Activated CD8-positive, alpha-beta memory T cell treated with anti-CD3 and anti-CD28 coated beads, Interleukin-2, amount 50 U/mL, for 1 hour (primary cell): ENCODE measurements around the gene CCDC191.

ENCODE experiments used
- DNase-seq: peaks from one replicate; pipeline ENCODE4 v3.0.0-alpha.2; 2020; ENCODE audit errors: extremely low read depth

CCDC191 gene, protein sequence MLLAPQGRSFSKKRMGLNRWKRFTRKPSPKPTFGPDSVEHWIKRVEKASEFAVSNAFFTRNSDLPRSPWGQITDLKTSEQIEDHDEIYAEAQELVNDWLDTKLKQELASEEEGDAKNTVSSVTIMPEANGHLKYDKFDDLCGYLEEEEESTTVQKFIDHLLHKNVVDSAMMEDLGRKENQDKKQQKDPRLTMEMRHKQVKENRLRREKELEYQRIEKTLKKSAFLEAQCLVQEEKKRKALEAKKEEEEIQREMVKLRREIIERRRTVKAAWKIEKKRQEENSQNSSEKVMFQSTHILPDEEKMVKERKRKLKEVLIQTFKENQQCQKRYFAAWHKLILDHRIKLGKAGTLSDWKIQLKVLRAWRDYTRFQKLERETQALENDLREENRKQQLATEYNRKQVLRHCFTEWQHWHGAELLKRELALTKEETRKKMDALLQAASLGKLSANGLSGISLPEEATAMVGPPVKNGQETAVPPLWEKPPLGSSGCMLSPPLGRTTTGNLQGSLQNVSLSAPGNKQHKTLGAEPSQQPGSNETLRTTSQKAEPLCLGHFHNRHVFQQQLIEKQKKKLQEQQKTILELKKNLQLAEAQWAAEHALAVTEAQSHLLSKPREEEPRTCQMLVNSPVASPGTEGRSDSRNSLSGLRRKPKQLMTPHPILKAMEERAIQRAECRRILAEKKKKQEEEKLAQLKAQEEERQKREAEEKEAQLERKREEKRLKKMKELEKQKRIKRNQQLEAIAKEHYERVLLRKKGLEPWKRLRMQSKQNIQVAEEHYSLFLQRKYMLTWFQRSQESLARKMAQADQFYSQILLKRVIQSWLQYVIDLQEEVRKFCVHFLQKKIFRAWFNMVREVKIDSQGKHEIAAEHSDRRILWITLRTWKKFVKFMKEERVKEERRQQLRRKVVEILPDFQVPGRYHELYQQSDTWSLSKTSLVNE

DNA sequence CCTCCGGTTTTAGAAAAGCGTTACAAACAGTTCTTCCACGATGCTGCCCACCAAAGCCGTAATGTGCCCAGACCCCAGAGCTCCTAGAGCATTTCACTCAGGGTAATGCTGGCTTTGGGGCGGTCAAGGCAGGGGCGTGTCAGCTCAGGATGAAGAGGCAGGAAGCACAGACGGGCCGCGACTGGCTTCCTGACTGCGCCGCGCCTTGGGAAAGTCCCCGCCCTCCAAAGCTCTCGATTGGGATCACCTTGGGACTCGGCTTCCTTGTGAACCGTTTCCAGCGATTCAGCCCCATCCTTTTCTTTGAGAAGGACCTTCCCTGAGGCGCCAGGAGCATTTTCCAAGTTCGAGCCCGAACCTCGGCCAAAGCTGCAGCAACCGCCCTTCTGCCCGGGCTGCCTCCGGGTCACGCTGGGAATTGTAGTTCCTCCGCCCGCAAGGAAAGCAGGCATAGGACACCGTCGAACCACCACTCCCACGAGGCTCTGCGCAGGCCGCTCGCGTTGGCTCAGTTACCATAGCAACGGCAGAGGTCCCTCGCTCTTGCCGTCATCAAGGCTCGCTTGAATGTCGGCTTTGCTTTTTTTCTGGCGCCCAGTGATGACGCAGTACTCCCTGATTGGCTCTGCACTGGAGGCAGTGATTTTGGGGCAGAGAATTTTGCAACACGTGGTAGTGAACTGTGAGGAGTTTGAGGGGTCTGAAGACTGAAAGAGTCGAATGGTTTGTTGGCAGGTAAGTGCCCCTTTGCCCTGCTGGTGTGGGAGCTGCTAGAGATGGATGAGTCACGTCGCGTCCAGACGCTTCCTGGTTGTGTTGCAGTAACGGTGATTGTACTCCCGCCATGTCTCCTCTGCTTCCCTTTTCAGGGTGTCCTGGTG is at the start of gene CCDC191, which contains the start of gene QTRT2:
Gene CCDC191 (minus strand): TSS at position 397 of the 881 bp plus-strand sequence. CDS start 60 bp downstream, at position 337.
Gene QTRT2 (plus strand): TSS at position 608 of the 881 bp plus-strand sequence. CDS start 8,521 bp downstream, outside the sequence.
- DNase-seq: peak; percentile 97

DNA sequence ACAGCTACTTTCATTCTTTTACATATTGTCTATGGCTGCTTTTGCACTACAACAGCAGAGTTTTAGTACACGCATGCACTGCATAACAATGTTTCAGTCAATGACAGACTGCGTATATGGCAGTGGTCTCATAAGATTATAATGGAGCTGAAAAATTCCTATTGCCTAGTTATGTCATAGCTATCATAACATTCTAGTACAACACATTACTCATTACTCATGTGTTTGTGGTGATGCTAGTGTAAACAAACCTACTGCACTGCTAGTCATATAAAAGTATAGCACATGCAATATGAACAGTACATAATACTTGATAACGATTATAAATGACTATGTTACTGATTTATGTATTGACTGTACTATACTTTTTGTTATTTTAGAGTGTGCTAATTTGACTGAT is 48.1 kb upstream of the CCDC191 start:
- DNase-seq: no peak

DNA sequence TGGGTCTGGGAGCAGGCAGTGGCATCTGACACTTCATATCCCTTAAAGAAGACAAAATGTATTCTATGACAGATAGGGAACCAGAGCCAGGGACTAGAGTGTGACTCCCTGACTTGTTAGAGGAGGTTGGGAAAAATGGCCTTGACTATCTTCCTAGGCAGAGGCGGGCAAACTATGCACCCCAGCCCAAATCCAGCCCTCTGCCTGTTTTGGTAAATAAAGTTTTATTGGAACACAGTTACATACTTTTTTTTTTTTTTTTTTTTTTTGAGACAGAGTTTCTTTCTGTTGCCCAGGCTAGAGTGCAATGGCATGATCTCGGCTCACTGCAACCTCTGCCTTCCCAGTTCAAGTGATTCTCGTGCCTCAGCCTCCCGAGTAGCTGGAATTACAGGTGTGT is 47.5 kb upstream of the CCDC191 start:
- DNase-seq: no peak

DNA sequence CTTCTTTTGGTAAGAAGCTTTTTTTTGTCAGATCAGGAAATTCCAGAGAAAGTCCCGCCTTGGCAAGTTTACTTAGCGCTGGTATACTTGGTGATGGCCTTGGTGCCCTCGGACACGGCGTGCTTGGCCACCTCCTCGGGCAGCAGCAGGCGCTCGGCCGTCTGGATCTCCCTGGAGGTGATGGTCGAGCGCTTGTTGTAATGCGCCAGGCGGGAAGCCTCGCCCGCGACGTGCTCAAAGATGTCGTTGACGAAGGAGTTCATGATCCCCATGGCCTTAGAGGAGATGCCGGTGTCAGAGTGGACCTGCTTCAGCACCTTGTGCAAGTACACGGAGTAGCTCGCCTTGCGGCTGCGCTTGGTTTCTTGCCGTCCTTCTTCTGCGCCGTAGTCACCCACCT is 46.9 kb upstream of the CCDC191 start:
- DNase-seq: no peak

DNA sequence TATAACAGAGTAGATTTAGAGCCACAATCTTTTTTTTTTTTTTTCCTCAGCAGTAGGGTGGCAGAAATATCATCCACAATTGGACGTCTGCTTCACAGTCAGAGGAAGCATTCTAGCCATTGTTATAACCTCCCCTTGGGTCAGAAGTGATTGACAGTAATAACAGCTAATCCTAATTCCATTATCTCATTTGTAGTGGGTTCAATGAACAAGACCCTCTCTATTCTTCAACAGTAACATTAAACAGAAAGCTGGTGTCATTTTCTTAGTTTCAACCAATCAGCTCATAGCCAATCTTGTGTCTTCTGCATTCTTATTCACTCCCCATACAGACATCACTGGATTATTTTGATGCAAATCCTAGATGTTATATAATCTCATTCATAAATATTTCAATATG is 44.8 kb upstream of the CCDC191 start:
- DNase-seq: no peak

DNA sequence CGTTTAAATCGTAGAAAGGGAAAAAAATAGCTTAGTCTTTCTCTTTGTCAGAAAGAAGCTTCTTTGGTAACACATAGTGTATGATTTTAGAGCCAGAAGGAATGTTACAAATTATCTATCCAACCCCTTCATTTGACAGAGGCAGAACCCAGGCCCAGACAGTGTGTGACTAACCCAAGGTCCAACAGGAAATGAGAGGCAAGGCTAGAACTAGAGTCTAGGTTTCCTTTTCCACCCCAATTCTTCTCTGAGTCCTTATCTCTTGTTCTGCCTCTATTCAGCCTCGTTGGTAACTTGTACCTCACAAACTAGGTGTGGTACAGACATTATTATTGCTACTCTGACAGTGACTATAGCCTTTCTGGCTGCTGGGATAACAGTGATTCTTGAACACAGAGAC is 39.5 kb upstream of the CCDC191 start:
- no peak for DNase-seq

DNA sequence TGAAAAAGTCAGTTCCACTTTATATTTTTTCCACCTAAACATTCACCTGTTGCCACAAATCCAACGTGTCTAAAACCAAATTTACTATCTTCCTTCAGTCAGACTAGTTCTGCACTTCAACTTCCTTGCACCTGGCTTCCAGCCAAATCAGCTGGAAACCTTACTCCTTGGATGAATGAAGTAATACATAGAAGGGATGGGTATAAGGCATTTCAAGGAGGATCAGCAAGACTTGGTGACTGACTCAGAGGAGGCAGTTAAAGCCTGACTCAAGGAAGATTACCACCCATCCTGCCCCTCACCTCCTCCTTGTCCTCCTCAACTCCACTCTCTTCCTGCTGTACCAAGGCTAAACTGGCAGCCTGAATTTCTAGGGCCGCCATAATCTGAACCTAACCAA is 37.3 kb upstream of the CCDC191 start:
- no peak for DNase-seq

DNA sequence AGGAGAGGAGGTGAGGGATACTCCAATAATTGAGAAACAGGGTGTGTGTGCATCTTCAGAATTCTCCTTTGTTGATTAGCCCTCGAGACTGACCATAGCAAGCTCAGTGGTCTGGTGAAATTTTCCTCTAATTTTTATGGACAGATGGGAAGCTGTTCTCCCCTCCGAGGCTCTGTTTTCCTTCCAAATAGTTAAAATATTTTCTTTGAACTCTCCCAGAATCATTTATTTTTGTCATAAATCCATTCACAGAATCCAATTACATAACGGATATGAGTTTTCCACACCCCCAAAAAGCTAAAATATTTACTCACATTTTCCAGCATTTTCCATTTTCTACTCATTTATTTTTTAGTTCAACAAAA is 36.7 kb upstream of the CCDC191 start:
- no peak for DNase-seq

DNA sequence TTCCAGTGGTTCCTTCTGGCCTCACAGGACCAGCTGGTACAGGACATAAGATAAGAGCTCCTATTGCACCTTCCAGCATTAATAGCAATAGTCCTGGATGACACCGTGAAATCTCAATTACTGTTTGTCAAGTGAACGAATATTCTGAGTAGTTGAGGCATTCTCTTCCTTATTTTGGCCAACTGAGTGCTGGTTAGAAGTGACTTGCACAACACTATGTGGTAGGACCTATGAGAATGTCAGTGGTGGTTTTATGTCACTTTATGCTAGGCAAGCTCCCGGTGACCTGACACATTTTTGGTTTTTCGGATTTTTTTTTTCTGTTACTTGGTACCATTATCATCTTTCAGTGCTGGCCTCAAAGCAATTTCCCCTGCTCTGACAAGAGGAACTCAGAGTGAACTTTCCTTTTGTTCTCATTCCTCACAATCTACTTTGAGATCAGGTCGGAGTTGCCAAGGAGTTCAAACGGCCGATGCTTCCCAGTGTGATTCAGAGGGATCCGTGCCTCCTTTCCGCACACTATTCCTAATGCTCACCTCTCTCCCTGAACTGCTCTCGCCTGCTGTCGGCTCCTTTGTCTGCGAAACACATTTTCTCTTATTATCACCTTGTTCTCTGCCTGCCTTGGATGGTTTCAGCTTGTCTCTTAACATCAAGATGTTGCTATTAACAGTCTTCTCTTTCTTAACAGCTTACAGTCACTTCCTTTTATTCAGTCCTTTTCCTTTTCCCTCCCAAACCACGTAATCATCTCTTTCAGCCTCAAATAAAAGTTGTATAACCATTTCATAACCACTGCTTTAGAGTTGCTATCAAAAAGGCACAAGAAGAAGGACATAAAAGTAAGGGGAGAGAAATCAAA is 36.1 kb upstream of the CCDC191 start:
- no peak for DNase-seq

DNA sequence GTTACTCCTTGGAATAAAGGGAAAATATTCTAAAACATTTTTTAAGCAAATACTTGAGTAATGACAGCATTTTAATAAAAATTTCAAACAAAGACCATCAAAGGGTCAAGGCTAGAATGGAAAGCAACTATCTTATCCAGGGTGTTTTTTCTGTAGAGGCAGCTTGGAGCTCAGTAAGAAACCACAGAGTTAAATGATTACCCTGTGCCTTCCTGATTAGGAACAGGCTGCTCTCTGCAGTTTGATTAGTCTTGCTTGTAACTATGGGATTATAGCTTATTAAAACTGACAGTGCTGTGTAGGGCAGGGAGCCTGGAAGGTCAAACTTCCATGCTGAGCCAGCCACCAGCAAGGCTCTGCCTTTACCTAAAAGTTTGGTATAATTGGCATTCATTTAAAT is 33.3 kb upstream of the CCDC191 start:
- no peak for DNase-seq

DNA sequence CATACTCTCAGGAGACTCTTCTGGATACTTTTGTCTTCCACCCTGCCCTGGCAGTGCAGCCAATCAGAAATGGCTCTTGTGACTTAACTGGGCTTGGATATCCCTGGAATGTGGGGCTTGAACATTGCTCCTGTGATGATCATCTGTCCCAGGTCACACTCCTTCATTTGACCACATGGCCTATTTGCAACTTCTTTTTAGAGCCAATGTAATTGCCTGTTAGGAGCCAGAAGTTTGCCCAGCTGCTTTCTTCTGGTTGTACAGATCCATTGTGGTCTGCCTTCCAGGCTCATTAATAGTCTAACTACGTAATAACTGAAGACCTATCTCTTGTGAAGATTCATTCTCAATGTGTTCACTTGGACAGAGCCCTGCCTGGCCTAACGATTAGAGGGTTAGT is 30.0 kb upstream of the CCDC191 start:
- DNase-seq: no peak

DNA sequence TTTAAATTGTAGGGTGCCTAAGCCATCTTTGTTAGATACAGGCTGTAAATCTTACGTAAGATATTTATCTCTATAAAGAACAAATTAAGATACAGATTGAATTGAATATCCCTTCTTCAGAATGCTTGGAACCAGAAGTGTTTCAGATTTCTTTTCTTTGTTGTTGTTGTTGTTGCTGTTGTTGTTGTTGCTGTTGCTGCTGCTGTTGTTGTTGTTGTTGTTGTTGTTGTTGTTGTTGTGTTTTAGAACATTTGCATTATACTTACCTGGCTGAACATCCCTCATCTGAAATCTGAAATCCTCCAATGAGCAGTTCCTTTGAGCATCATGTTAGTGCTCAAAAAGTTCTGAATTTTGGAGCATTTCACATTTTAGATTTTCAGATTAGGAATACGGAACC is 26.8 kb upstream of the CCDC191 start:
- DNase-seq: no peak

DNA sequence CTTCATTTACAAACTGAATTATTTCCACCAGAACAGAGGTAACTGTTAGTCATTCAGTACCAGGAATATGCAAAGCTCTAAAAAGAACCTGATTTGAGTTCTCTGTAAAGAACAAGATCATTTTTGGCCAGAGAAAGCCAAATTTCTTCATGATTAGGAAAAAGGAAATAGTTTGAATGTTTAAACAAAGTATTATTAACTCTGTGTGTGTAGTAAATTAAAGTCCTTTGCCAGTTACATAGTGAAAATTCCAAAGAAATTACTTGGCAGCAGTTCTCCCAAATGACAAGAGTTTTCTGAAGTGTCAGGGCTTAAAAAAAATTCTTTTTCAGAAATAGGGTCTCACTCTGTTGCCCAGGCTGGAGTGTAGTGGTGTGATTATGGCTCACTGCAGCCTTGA is 24.7 kb upstream of the CCDC191 start:
- DNase-seq: no peak

DNA sequence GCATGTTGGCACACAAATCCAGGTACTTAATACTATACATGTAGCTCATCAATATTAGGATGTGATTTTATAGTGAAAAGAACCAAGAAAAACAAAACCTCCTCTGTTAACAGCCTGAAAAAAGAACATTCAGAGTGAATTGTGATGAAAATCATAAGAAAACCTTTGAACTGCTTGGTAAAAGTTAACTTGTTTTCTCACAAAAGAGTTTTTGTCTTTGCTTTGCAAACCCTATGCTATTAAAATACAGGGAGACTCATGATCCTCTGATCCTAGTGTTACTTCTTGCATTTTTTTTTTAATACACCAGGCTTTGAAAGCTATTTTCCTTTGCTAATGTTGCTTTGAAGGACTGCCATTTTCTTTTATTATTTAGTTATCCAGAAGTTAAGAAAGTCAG is 23.9 kb upstream of the CCDC191 start:
- no peak for DNase-seq

DNA sequence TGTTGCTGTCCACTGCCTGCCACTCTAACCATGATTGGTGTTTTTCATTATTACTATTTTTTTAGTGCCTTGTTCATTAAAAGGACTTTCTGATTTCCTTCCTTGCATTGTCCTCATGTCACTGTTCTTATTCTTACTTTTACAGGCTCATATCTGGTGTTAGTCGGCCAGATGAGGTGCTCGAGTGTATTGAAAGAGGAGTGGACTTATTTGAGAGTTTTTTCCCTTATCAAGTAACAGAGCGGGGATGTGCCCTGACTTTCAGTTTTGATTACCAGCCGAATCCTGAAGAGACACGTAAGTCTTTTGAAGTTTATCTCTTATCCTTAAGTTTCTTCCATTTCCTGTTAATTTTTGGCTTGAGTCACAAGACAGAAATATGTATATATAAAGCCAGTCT is 23.4 kb upstream of the CCDC191 start:
- DNase-seq: no peak

DNA sequence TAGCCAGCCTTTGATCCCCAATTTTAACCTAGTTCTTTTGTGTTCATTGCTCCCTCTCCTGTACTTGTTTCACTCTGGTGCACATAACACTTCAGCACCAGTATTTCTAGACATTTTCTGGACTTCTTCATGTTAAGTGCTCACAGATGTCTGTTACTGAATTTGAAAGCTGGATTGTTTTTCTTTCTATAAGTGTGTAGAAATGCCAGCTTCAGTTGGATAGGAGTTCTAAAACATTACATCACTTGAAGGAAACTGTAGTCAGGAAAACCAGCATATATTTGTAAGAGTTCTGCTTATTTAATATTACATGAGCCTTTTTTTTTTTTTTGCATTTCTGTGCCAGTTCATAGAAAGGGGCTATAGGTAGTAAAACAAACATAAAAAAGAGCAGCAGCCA is 21.8 kb upstream of the CCDC191 start:
- DNase-seq: no peak

DNA sequence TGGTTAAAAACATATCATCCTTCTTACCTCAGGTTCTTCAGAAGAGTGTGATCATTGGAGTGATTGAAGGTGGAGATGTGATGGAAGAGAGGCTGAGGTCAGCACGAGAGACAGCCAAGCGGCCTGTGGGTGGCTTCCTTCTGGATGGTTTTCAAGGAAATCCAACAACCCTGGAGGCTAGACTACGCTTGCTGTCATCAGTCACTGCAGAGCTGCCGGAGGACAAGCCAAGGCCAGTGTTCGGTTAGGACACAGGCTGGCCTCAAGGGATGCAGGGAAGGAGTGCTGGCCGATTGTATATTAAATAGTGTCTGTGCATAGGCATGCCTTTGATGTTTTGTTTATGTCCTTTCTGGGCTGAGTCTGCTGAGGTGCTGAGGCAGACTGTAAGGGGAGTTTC is 20.4 kb upstream of the CCDC191 start:
- DNase-seq: no peak

DNA sequence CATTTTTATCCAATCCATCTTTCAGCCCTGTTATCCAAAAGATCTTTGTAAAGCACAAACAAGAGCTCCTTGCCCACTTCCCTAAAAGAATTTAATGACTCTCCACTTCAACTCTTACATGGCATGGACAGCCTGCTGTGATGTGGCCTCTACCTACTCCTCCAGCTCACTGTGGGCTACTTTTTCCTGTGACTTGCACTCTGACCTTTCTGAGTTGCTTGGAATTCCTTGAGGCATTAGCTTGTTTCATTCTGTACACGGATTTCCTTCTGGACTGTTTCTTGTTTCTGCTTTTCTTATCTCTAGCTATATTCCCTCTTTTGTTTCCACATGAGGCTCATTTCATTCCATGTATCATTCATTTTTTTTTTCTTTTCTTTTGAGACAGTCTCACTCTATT is 15.5 kb upstream of the CCDC191 start:
- DNase-seq: no peak

DNA sequence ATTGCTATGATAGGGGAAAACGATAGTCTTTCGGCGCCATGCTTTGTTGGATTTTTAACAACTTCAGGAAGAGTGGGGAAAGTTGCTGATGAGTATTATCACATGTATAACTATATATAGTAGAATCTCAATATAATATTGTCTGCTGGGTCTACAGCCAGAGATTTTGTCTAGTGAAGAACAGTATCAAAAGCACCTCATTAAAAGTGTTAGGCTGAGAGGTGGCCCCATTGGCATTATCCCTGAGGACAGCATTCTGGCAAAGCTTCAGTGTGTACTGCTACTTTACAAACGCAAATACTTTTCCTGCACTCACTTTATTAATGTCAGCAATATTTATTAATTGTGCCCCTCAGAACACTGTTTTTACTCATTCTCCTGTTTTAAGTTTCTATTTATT is 12.0 kb upstream of the CCDC191 start:
- no peak for DNase-seq

DNA sequence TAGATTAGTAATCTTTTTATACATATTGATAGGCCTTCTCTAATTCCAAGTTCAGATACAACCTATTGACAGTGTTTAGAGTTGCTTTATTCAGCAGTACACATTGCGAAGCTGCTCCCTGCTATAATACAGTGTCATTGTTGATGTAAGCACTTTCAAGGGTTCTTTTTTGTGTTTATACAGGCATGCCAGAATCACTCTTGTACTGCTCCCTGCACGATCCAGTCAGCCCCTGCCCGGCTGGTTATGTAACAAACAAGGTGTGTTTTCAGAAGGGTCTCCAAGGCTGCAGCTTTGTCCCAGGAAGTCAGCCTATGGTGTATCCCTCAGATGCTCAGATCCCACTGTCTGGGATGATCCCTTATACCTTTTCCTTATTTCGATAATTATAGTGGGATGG is 11.5 kb upstream of the CCDC191 start:
- no peak for DNase-seq
